GM19395 (cell line): ENCODE measurements around the gene LRBA.

ENCODE experiments used
- ATAC-seq: cut with Tn5 transposase; IDR thresholded peaks from one replicate; pipeline ENCODE4 v1.9.1; 2021; ENCODE audit warnings: mild to moderate bottlenecking, moderate library complexity; ENCODE audit not compliant: unreplicated experiment

LRBA gene

DNA sequence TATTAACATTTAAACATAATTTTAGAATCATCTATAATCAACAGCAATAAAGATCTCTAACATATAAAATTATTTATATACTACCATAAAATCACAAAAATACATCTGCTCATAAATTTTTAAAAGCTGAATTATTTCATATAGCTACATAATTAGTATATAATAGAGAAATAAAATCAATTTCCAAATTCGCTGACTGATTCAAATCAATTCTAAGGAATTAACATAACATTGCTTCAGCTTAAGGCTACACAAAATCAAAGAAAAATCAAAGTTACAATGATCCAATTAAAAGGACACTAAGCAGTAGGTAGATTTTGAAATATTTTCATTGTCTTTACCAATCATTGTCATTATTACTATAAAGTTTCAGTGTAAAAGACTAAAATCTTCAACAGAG, 194.7 kb downstream of the LRBA start:
- no peak for ATAC-seq

DNA sequence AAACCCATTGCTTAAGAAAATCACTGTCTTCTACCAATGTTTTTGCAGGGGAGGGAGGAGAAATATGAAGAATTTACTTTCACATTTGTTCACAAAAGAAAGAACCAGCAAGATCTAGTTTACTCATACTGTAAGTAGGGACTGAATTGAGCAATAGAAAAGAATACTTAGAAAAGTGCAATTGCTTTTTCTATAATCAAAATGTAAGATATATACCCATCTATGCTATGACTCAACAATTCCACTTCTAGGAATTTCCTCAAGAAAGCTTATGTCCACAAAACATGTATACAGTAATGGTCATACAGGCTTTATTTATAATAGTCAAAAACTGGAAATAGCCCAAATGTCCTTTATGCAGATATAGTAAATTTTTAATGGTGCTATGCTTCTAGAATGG, 196.4 kb downstream of the LRBA start:
- no peak for ATAC-seq

- no peak for ATAC-seq
Measured at GRCh38 chr4:150817804-150818528, 197.1 kb downstream of the LRBA start.

- ATAC-seq: no peak
Measured at GRCh38 chr4:150817017-150817416, 198.1 kb downstream of the LRBA start.

- ATAC-seq: no peak
Measured at GRCh38 chr4:150816491-150816890, 198.6 kb downstream of the LRBA start.

GRCh38 chr4:150814873-150815272, 200.2 kb downstream of the LRBA start:
- ATAC-seq: no peak

- ATAC-seq: no peak
Measured at GRCh38 chr4:150805183-150806025, 209.7 kb downstream of the LRBA start.

DNA sequence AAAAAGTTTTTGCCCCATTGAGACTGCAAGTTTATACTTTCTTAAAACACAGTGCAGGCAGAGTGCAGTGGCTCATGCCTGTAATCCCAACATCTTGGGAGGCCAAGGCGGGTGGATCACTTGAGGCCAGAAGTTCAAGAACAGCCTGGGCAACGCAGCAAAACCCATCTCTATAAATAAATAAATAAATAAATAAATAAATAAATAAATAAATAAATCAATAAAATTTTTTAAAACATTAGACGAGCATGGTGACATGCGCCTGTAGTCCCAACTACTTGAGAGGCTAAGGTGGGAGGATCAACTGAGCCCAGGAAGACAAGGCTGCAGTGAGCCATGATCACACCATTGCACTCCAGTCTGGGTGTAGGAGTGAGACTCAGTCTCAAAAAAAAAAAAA, 213.3 kb downstream of the LRBA start:
- ATAC-seq: no peak

- ATAC-seq: no peak
Measured at GRCh38 chr4:150799207-150799606, 215.9 kb downstream of the LRBA start.

GRCh38 chr4:150794706-150795105, 220.4 kb downstream of the LRBA start:
- ATAC-seq: no peak

- ATAC-seq: no peak
Measured at GRCh38 chr4:150789864-150790263, 225.2 kb downstream of the LRBA start.

- ATAC-seq: no peak
Measured at GRCh38 chr4:150784939-150785338, 230.1 kb downstream of the LRBA start.

- no peak for ATAC-seq
Measured at GRCh38 chr4:150784305-150784704, 230.8 kb downstream of the LRBA start.

DNA sequence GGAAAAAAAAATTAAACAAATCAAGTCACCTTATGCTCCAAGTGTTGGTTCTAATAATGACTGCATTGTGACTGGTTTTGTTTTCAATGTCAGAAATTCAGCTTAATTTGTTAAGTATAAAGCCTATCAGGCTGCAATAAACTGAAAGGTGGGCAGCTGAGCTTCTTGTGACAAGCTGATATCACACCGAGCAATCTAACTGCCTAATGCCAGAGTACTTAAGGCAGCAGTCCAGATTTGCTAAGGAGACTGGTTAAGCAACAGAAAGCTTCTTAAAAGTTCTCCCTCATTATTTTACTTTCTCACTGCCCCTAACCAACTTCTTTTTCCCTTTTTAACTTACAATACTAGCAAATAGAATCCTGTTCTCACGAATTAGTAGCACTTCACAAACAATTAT, 232.2 kb downstream of the LRBA start:
- ATAC-seq: no peak

DNA sequence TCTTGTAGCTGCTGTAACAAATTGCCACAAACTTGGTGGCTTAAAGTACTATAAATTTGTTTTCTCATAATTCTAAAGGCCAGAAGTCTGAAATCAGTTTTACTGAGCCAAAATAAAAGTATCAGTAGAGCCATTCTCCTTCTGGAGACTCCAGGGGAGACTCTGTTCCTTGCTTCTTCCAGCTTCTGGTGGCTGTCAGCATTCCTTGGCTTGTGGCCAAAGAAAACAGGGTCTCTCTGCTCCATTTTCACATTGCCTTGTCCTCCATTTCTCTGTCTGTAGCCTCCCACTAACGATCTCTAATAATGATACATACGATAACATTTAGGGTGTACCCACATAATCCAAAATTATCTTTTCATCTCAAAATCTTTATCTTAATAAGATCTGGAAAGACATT, 232.8 kb downstream of the LRBA start:
- no peak for ATAC-seq

- ATAC-seq: no peak
Measured at GRCh38 chr4:150781191-150781590, 233.9 kb downstream of the LRBA start.

GRCh38 chr4:150779707-150780106, 235.4 kb downstream of the LRBA start:
- ATAC-seq: no peak

GRCh38 chr4:150773729-150774449, 241.2 kb downstream of the LRBA start:
- ATAC-seq: no peak

DNA sequence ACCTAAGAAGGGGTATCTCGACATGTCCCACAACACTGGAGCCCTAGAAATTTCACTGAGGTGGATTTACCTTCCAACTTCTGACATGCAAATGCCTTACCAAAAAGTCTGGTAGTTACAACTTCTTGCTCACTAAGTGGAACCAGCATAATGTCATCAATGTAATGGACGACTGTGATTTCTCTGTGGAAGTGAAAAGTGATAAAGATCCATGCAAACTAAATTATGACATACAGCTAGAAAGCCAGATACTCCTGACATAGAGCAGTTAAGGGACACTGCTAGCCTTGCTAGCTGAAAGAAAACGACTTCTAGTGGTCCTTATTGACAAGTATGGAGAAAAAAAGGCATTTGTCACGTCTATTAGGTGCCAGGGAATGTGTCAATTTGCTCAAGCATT, 242.1 kb downstream of the LRBA start:
- ATAC-seq: no peak

DNA sequence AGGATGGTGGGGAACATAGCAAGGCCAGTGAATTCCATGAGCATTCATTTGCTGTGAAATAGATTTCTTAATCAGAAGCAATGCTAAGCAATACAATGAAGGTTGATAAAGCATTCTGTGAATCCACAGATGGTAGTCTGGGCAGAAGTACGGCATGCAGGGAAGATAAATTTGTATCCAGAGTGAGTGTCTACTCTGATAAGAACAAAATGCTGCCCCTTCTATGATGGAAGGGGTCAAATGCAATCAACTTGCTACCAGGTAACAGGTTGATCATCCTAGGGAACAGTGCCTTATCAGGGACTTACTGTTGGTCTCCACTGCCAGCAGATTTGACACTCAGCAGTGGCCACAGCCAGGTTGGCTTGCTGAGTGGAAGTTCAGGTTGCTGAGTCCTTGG, 243.7 kb downstream of the LRBA start:
- ATAC-seq: no peak

DNA sequence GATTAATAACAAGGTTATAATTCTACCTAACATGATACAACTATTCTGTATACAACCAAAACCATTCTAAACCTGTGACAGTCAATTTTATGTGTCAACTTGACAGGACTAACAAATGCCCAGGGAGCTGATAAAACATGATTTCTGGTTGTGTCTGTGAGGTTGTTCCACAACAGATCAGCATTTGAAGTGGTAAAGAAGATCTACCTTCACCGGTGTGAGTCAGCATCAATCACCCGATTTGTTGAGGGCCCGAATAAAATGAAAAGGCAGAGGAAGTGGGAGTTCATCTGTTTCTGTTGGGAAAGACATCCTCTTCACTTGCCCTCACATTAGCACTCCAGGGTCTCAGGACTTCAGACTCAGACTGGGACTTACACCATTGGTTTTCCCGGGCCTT, 245.2 kb downstream of the LRBA start:
- no peak for ATAC-seq

DNA sequence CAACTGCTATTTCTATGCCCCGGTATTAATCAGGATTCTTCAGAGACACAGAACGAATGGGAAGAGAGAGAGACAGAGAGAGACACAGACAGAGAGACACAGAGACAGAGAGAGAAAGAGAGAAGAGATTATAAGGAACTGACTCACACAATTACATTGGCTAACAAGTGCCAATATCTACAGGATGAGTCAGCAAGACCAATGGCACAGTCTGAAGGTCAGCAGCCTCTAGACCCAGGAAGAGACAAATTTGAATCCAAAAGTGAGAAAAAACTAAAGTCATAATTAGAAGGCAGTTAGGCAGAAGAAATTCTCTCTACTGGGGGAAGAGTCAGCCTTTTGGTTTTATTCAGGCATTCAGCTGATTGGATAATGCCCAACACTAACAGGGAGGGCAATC, 245.8 kb downstream of the LRBA start:
- ATAC-seq: no peak
